GM21825 (cell line): ENCODE measurements around the gene FADS2.
A peak's percentile ranks its signal among the peaks of the same experiment; 100 is the strongest.

ENCODE experiments used
- ATAC-seq: cut with Tn5 transposase; IDR thresholded peaks from one replicate; pipeline ENCODE4 v1.9.1; 2021; ENCODE audit warnings: mild to moderate bottlenecking, moderate library complexity; ENCODE audit not compliant: unreplicated experiment

Gene FADS2

GRCh38 chr11:61827571-61828378 is at the start of gene FADS2:
FADS2 (plus strand) TSS chr11:61828300; CDS start chr11:61828391, 91 bp downstream.
- peak; percentile 57 for ATAC-seq

GRCh38 chr11:61778357-61778886 is 49.7 kb upstream of the FADS2 start:
- no peak for ATAC-seq

GRCh38 chr11:61778920-61779650 is 49.0 kb upstream of the FADS2 start:
- ATAC-seq: no peak

- no peak for ATAC-seq
Measured at GRCh38 chr11:61779666-61780525, 48.2 kb upstream of the FADS2 start.

- ATAC-seq: no peak
Measured at GRCh38 chr11:61780581-61781162, 47.4 kb upstream of the FADS2 start.

GRCh38 chr11:61781585-61781984 is 46.5 kb upstream of the FADS2 start:
- no peak for ATAC-seq

GRCh38 chr11:61782299-61782698 is 45.8 kb upstream of the FADS2 start:
- ATAC-seq: no peak

GRCh38 chr11:61782841-61783240 is 45.3 kb upstream of the FADS2 start:
- no peak for ATAC-seq

GRCh38 chr11:61783717-61784505 is 44.2 kb upstream of the FADS2 start:
- no peak for ATAC-seq

GRCh38 chr11:61784506-61784805 is 43.6 kb upstream of the FADS2 start:
- no peak for ATAC-seq

- ATAC-seq: peak; percentile 41
Measured at GRCh38 chr11:61785837-61786402, 42.2 kb upstream of the FADS2 start.

GRCh38 chr11:61787928-61788491 is 40.1 kb upstream of the FADS2 start:
- no peak for ATAC-seq

- ATAC-seq: peak; percentile 24
Measured at GRCh38 chr11:61791737-61792309, 36.3 kb upstream of the FADS2 start.

GRCh38 chr11:61792310-61793082 is 35.6 kb upstream of the FADS2 start, which contains the start of the genes FEN1 and TMEM258:
FEN1 (plus strand) TSS chr11:61792911; CDS start chr11:61795362, 2,451 bp downstream.
TMEM258 (minus strand) TSS chr11:61792599; CDS start chr11:61792558, 41 bp downstream.
- peak; percentile 77 for ATAC-seq

- no peak for ATAC-seq
Measured at GRCh38 chr11:61793083-61793828, 34.8 kb upstream of the FADS2 start.

- ATAC-seq: no peak
Measured at GRCh38 chr11:61793829-61794204, 34.3 kb upstream of the FADS2 start.

- ATAC-seq: no peak
Measured at GRCh38 chr11:61794579-61794978, 33.5 kb upstream of the FADS2 start.
